Amniotic epithelial cell (primary cell): Measurements from ENCODE around the gene ITFG1.
A peak's percentile ranks its signal among the peaks of the same experiment; 100 is the strongest.

Source experiments
- DNase-seq: peaks from one replicate; pipeline ENCODE4 v3.0.0-alpha.2; 2010; ENCODE audit warnings: low read depth

The ITFG1 gene

DNA sequence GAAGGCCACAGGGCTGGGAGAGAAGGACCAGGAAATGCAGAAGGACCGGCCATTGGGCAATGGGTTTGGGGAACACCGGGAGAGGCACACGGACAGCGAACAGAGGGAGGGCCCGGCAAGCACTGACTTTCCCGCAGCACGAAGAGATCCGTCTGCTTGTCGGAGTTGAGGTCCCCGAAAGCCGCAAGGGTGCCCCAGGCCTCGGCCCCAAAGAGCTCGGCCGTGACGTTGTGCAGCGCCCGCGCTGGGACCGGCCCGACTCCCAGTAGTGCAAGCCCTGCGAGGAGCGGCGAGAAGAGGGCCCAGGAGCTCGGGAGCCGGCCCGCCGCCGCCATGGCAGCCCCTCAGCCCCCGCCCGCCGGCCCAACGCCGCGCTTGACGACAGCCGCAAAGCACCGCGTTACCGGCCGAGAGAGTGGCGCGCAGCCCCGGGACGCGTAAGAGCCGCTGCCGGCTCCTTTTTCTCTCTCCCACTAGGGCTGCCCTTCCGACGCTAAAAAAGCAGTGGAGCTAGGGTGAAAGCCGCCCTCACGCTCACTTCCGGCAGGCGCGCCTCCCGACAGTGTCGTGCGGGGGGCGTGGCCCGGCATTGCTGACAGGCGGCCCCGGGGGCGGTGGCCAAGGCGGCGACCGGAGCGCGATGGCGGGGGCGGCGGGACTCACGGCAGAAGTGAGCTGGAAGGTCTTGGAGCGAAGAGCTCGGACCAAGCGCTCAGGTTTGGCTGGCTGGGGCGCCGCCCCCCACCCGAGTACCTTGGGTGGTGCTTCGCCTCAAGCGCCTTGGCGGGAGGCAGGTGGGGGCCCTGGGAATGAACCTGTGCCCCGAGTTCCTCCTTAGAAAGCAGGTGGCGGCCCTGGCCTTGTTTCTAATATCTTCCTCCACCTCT lies at the start of gene ITFG1, which contains the start of gene PHKB:
ITFG1 (minus strand) TSS at position 353 of the 887 bp plus-strand sequence; CDS start at position 335, 18 bp downstream.
PHKB (plus strand) TSS at position 621 of the 887 bp plus-strand sequence; CDS start at position 641, 20 bp downstream.
- peak; percentile 87 for DNase-seq

DNA sequence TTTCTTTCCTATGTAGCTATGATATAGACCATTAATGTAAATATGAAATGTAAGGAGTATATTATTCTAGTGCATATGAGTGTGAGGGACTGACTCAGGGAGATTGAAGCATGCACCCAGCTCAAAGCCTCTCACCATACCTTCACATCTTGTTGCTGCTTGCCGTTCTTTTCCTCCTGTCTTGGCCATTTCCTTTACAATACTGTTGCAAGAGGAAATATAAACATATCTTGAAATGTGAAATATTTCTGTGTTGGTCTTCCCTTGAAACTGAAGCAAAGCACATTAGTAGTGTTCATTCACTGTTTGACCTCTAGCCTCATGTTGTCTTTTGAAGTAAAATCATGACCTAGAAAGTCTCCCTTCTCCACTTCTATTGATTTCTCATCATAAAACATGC lies 46.8 kb upstream of the ITFG1 start:
- peak; percentile 19 for DNase-seq

DNA sequence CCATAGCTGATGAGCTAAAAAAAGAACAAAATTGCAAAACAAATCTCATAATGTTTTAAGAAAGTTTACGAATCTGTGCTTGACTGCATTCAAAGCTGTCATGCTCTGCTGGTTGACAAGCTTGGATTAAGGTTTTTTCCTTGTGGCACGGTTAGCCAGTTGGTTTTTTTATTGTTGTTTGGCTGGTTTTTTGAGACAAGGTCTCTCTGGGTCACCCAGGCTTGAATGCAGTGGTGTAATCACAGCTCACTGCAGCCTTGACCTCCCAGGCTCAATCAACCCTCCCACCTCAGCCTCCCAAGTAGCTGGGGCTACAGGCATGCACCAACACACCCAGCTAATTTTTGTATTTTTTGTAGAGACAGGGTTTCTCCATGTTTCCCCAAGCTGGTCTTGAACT lies 45.9 kb upstream of the ITFG1 start:
- DNase-seq, result no peak

DNA sequence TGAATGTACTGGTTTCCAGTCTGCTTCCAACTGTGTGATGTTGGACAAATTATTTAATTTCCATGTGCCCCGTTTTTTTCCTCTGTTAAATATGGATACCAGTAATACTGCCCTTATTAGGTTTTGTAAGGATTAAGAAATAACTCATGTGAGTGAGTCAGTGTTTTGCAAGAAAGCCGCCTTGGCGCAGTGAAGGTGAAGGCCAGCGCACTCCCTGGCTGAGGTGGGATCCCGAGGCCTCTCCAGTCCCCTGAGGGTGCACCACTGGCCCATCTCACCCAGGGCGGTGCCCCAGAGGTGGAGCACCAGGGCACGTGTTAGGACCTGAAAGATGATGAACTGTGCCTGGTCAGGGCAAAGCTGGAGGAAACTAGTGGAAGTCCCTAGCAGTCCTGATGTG lies 43.7 kb upstream of the ITFG1 start:
- peak; percentile 52 for DNase-seq

DNA sequence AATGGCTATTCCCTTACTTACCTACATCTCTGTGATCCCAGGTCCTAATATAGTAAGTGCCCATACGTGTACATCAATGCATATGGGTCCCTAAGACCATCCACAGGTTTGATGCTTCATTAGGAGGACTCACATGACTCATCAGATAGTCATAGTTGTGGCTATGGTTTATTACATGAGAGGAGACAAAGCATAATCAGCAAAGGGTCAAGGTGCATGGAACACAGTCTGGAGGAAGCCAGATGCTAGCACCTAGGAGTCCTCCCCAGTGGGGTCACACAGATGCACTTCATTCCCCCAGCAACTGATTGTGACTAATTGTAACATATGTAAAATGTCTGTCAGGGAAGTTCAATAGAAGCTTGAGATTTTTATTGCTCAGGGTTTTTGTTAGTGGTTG lies 43.1 kb upstream of the ITFG1 start:
- DNase-seq, result peak; percentile 27

DNA sequence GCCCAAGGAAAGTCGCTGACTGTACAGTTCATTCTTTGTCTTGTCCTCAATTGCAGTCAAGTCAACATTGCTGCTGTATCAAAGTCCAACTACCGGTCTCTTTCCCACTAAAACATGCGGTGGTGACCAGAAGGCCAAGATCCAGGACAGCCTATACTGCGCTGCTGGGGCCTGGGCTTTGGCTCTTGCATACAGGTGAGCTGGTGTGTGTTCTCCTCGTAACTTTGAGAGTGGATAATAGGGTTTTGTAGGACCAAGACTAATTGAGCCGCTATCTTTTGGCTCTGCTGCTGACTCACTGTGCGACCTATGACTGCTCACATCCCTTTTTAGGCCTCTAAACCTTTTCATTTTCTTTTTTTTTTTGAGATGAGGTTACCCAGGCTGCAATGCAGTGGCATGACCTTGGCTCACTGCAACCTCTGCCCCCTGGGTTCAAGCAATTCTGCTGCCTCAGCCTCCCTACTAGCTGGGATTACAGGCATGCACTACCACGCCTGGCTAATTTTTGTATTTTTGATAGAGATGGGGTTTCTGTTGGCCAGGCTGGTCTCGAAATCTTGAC lies 38.9 kb upstream of the ITFG1 start:
- DNase-seq, result no peak

DNA sequence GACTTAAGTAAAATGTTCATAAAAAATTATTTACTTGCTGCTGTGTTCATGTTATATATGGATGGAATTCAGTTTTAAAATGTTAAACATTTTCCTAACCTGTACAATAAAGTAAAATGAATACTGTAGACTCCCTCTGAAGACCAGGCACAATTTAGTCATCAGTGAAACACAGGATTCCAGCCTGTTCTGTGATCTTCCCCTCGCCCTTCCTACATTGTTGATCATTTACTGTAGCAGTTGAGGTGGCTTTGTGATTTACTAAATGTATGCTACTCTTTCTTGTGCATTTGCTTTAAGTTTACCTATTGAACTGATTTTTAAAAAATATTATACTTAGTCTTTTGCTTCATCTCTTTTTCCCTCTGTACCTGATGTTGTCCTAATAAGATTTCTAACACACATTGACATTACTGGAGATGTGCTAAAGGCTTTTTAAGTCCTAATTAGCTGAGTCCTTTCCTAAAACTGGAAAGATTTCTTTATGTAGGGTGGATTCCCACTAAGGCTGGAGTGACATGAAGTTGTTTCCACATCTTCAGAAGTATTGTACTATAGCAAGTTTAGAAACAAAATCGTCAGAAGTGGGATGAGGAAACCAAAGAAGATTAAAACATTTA lies 38.3 kb upstream of the ITFG1 start:
- no peak for DNase-seq

DNA sequence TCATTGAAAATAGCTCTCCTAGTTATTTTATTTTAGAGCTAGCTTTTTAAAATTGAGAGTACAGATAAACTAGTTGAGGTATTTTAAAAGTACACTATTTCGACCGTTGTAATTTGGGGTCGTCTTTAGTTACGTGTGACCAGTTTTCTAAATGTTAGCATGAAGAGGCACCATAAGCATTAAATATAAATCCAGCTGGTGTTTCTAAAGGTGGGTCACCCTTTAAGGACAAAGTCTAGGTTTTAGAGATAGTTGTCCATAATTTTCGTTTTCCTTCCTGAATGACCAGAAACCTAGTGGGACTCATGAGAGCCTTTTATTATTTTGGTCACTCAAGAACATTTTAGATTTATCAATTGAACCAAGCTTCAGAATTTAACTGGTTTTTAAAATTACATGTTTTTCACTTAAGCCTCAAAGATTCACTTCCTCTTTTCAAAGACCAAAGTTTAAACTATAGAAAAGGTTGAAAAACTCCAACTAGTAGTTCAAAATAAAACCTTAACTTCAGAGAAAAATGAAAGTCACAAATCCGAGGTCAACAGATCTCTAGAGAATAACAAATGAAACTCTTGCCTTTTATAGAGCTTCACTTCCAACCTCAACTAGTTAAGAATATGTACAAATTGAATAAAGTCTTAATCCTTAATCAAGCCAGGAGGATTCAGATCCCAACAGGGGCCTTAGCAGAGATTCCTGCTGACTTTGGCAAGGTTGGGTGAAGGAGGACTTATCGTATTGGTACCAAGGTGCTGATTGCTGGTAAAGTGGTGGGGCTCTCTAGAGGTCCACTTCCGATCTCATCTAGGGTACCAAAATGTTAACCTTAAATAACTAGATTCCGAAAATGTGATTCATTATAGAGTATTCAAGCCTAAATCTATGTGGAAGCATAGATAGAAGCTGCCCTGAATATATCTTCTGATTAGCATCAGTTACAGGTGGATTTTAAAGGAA lies 32.8 kb upstream of the ITFG1 start:
- DNase-seq, result no peak

DNA sequence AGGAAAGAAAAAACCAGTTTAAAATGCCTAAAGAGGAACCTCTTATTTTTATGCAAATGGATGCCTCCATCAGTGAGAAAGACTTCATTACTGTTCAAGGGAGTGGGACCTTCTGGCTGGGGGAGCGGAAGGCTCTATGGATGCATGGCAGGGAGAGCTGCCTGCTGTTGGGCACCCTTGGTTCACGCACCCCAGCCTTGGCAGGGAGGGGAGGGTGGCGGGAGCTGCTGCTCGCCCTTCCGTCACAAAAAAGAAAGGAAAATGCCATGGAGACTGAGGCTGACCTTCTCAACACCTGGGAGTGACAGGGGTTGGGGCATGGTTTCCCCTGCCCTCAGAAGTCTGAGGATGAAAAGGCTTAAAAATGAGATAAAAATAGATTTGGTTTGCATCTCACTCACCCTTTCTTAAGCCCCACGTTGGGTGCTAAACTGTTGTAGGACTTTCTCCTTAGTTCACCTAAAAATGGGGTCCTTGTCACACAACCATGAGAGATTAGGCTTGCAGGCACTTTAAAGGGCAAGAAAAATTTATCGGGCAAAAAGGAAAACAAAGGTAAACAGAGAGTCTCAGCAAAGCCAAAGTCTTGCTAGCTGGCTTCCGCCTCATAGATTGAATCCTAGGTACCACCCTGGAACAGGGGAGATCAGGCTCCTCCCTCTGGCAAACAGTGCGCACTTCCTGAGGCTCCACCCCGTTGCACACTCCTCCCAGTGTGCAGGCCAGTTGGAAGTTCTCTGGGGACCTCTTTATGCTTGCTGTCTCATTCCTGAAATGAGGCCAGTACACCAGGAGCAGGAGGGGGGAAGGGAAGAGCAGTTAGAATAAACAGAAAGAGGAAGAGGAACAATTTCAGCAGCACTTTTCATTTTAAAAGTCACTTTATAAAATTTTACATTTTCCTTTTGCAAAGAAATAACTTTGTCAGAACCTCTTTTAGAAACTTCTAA lies 31.8 kb upstream of the ITFG1 start:
- peak; percentile 12 for DNase-seq

DNA sequence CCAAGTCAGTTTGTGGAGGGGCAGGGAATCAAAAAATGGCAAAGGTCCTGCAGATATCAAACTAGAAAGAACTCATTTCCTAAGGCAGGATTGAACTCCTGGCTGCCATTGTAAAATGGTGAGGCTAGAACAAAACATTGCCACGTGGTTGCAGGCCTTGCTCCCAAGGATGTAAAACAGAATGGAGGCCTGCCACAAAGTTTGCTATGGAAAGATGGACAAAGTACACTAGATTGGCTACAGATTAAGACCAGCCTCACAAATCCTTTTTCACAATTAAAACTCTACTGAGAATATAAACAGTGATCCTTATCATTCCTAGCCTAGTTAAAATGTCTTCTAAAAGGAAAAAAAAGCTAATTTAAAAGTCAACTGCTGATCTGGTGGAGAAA lies 31.2 kb upstream of the ITFG1 start:
- no peak for DNase-seq

DNA sequence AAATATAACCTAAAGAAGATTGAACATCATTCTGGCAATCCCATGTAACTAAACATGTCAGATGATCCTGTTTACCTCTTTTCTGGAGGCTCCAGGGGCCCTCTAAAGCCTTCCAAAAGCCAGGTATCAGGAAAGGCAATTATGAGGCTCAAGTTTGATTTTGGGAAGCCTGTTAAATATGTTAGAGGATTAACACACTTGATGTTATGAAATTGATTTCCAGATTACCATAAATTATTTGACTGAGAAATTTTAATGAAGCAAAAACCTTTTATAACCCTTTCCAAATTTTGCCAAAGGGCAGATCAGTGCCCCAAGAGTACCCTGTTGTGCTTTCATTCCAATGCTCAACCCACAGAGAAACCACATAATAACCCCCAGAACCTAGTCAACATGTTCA lies 29.6 kb upstream of the ITFG1 start:
- DNase-seq, result no peak

DNA sequence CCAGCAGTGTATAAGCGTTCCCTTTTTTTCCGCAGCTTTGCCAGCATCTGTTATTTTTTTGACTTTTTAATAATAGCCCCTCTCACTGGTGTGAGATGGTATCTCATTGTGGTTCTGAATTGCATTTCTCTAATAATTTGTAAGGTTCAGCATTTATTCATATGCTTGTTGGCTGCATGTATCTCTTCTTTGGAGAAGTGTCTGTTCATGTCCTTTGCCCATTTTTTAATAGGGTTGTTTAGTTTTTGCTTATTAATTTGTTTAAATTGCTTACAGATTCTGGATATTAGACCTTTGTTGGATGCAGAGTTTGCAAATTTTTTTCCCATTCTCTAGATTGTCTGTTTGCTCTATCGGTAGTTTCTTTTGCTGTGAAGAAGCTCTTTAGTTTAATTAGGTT lies 27.2 kb upstream of the ITFG1 start:
- DNase-seq, result no peak

DNA sequence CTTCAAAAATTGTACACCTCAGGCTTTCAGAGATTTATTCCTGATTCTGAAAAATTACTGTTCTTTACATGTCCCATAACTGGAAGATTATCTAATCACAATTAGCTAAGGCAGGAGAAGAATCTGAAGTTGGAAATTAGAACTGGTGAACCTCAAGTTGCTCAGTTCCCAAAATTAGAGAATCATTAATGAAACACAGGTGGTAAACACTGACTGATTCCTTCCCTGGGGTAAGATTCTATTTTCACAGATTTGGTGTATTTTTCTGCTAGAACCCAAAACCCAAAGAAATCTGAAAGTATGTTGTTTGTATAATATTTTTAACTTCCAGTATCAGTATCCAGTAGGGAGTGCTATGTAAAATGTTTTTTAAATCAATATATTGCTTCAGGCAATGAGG lies 26.0 kb upstream of the ITFG1 start:
- no peak for DNase-seq

DNA sequence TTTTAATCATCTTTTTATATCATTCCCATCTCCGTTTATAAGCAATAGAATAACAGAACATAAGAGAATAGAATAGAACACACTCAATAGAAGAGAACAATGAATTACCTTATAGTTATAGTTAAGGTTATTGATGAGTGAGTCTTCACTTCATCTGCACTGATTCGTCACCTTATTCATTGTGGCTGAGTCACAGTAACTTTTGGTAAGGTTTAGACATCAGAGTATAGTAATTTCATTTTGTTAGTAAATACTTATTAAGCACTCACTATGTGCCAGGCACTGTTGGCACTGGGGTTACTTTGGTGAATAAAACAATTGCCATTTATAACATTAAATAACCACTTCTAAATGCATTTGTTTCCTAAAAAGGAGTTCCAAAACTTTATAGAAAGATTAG lies 22.8 kb upstream of the ITFG1 start:
- DNase-seq, result no peak

DNA sequence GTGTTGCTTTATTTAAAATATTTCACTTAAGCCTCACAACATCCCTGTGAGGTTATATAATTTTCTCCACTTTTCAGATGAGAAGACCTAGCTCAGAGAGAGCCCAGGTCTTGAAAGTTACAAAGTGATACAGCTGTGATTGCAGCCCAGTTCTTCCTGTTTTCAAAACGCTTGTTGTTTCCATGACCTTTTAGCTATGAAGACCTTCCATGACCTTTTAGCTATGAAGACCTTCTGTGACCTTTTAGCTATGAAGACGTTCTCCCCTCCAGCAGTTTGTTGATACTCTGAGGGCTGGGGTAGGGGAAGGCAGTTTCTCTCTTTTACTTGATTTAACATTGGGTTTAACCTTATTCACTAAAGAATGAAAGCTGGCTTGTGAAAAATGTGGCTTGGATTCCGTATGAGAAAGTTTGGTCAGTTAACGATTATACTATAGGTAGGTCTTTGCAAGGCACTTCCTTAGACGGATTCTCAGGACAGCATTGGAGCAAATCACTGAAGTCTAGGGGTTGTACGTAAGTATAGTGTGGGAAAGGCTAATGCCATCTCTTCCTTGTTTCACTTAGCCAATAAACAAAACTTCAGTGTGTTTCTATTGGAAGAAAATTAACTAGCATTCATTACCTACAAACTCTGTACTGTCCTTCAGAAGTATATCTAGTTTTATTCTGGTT lies 21.0 kb upstream of the ITFG1 start:
- DNase-seq, result no peak

DNA sequence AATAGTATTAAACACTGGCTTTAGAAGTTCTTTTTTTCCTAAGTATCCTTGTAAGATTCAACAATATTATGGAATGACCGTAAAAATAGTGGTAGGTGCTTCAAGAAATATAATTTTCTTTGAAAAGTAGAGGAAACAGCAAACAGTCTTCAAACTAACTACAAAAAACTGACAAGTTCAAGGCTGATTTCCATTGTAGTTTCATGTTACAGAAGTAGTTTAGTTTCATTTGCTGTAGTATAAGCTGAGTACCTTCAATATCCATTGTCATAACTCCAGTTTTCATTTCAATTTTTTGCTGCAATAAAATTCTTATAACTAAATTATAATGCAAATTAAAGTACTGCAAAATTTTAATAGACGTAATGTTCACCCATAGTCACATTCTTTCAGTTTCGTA lies 19.5 kb upstream of the ITFG1 start:
- DNase-seq, result no peak

DNA sequence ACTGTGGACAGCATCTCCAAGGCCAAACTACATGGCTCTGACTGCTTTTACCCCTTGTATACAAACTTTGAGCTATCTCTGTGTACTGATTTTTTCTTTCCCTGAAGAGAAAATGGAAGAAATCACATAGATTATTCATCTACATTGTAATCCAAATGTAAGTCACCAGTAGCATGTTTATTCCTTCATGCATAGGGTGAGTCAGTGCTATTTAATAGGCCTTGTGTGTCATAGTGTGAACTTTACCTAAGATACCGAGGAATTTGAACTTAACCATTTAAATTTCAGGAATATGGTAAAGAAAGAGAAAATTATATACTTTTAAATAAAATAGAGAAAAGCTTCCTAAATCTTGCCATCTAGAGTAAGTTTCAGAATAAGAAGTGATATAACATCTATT lies 16.8 kb upstream of the ITFG1 start:
- peak; percentile 34 for DNase-seq

DNA sequence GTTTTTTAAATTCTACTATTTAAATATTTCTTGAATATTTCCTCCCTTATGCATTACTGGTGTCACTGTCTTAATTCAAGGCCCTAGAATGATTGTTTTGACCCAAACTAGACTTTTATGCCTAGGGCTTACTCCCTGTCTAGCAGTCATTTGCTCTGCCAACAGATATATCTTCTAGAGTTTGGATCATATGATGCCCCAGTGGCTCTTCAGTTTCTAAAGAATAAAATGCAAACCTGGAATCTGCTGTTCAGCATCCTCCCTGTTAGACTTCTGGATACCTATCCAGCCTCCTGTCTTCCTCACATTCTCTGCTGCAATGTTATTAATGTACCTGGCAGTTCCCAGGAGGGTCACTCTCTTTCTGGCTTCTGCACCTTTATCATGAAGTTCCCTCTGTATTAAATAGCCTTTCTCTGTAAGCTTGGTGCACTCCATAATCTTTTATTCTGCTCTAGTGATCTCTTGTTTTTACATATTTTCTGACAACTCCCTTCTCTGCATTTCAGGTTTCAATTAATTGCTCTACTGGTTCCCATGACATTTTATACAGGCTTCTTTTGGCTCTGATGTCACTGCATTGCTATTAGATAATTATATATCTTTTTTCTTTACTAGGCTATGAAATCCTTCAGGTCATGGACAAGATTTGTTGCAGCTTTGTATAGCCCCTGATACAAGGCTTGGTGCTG lies 15.9 kb upstream of the ITFG1 start:
- DNase-seq, result no peak

DNA sequence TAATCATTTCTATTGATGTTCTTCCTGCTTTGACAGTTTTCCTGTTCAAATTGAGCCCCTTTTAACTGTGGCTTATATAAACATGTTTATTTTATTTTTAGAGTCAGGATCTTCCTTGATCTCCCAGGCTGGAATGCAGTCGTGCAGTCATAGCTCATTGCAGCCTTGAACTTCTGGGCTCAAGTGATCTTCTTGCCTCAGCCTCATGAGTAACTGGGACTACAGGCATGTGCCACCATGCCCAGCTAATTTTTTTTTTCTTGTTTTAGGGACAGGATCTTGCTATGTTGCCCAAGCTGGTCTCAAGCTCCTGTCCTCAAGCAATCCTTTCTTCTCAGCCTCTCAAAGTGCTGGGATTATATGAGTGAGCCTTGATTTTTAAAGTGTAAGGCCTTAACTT lies 14.9 kb upstream of the ITFG1 start:
- DNase-seq, result peak; percentile 35

DNA sequence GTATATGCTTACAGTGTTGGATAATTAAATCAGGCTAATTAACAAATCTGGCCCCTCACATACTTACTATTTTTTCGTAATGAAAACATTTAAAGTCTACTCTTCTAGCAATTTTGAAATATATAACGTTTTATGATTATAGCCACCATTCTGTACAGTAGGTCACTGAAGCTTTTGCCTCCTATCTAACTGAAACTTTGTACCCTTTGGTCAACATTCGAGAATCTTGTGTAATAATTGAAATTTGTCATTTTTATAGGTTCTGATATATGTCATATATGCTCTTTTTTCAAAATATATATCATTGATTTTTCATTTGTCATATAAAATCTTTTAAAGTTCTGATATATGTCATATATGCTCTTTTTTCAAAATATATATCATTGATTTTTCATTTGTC lies 12.9 kb upstream of the ITFG1 start:
- DNase-seq, result no peak
